ENCODE data around the gene BMAL2.

Gene BMAL2

GRCh38 chr12:27359578-27360340 is 27.1 kb downstream of the BMAL2 start:
- no peak for DNase-seq

DNA sequence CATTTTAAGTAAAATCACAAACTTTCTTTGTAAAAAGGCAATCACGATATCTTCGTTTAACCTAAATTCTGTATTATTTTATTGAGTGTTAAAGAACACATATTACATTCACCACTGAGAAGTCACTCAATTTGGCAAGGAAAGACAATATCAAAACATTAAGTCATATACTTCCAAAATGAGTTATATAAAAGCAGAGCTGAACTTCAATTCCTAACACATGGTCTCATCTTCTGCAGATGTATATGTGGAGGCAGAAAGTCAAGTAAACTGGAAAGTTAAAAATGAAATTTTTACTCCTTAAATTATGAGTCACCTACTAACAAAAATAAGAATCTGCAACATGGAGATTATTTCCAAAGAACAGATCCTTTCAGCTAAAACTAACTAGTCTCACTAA is 28.7 kb downstream of the BMAL2 start:
- no peak for DNase-seq

DNA sequence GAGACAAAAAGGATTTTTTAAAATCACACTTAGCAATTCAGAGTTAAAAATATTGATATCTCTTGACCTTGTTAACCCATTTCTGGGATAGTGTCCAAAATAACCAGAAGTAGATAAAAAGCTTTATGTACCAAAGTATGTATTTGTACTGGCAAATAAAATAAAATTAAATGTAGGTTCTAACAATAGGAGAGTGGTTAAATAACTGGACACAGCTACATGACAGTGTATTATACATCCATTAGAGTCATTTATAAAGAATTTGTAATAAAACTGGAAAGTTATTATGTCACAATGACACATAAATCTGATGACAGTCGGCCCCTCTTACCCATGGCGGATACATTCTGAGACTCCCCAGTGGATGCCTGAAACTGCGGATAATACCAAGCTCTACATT is 34.0 kb downstream of the BMAL2 start:
- no peak for DNase-seq

- no peak for DNase-seq
These were observed 34.4 kb downstream of the BMAL2 start for GRCh38 chr12:27367078-27367477.

DNA sequence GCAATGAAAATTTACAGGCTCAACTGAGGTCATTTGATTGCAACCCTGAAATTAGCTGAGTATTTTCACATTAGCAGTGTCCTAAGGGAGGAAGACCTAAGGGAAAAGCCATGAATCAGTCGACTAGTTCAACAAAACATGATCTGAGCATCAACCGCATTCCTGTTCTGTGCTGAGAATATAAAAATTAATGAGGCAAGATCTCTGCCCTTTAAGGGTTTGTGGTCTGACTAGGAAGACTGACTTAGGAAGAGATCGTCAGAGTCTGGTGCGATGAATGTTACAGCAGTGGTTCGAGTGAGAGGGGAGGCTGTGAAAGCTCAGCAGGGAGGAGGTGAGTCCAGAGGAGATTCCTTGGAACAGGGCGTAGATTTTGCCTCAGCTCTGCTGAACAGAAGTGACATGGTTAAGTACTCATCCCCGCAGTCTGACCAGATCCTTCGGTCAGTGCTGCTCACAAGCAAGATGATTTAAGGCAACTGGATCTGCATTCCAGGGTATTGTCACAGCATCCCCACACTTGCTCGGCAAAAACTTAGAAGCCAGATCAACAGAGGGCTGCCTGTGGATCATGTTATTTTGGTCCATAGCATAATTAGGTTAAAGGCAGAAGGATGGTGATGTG is 49.6 kb downstream of the BMAL2 start:
- DNase-seq = no peak

Measured in activated CD4-positive, CD25-positive, alpha-beta regulatory T cell (primary cell).